ENCODE results near the gene TUT1.

The TUT1 gene

DNA sequence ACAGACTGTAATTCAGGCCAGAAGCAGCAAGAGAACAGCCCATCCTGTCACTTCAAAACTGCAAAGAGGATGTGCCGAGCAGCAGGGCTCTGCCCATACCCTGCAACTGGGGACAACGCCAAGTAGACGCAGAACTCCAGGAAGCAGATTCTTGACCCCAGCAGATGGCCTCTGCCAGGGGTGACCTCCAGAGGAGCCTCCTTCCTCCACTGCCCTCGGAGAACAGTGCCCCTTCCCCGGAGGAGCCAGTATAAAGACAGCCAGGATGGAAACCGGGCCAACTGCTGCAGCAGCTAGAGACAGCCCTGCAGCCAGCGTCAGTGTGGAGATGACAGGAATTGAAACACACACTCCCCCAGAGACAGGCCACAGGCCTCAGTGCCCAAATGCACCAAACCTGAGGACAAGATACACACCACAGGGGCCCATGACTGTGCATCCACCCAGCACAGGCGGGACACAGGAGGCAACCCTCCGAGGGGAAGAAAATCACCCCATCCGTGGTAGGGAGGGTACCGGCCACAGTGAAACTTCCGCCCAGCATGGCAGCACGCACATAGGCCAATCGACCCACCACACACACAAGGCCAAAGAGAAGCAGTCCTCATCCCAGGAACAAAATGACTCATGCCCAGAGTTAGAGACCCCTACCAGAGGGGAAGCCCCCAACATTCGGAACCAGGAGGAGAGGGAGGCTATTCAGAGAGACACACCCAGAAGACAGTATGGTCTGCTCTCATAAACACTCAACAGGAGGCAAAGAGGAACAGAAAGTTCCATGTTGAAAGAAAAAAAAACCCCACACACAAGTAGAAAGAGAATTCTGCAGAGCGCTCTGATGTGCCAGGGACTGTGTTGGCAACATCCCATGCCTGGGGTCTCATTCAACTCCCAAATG is 50.3 kb downstream of the TUT1 start:
- no peak for DNase-seq

DNA sequence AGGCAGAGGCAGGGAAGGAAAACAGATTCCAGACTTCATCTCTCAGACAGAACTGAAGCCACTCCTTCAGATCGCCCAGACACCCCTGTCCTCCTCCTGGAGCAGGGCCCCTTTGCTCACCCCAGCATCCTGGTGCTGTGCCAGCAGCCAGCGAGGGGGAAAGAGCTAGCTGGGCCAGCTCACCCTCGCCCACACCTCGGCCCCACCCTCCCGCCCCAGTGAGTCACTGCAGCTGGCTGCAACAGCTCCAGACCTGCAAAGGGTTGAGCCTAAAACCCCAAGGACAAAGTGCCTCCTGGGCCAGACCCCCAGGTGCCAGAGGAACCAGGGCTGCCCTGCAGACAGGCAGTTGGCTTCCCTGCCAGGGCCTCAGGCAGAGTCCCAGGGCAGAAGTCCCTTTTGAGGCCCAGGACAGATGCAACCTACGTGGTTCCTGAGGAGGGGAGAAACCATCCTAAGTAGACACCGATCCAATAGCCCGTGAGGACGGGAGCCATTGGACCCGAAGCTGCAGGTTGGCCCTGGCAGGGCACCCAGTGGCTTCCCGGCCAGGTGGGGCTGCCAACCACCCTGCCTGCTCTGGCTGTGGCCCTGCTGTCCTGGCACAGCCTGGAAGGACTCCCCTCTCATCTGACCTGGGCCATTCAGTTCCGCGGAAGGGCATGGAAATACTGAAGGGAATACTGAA is 51.9 kb downstream of the TUT1 start:
- no peak for DNase-seq

DNA sequence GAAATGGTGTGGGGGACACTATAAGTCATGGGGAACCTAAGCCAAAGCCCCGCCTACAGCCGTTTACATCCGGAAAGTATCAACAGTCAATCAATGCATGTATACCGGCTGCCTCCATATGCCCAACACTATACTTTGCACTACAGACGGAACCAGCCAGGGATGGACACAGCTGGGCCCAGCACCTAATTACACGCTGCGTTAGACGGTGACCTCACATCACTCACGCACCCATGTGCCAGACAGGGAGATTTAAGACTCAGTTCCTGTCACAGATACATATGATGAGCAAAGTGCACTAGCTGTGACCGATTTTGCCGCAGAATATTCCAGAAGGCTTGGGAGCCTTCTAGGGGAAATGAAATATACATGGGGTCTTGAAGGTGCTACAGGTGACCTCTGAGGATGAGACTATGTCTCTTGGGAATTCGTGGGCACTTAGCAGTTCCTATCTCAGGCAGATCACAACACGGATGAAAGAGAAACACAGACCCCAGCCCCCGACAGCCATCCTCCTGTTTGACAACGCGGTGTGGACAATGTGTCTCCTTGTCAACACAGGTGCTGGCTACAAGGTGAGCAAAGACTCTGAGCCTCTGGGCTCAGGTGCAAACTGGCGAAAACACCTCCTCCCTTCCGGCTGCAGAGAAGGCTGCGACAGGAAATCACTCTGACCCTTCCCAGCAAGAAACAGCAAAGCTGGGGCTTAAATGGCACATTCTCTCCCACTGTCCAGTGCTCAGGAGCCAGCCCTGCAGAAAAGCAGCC is 52.7 kb downstream of the TUT1 start:
- no peak for DNase-seq

DNA sequence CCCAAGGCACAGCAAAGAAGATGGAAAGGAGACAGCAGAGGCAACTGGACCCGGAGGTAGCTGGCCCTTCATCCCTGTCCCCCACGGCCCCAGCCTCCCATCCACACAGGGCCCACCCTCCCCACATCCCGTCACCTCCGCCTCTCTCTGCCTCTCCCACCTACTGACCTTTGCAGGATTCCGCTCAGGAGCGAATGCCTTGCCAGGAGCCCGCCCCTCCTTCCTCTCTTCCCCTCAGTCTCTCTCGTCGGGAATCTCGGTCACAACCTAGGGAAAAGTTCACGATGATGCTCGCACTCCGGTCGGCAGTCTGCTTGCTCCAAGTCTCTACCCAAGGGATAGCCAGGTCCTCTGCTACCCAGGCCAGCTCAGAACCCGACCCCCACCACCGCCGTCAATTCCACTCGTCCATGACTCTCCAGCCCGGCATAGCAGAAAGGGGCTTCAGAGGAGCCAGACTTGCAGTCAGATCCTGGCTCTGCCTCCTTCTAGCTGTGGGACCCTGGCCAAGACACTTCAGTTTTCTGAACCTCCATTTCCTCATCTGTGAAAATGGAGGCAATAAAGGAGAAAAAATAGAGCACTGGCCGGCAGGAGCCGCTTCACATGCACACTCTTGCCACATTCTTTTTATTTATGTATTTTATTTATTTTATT is 54.9 kb downstream of the TUT1 start:
- DNase-seq = no peak

DNA sequence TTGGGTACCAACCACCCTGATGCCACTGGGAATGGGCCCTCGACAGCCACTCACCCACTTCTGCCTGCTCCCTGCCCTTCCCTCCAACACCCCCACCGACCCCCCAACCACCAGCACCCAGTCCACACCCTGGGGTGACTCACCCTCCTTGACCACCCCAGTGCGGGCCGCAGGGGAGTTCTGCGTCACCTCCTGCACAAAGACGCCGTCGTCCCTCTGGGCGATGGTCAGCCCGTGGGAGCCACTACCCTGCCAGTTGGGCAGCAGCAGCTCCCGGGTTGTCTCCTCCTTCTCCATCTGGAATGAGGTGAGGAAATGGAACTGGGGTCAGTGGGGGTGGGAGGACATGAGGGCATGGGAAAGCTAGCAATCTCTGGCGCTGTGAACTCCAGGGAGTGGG is 55.5 kb downstream of the TUT1 start:
- no peak for DNase-seq

DNA sequence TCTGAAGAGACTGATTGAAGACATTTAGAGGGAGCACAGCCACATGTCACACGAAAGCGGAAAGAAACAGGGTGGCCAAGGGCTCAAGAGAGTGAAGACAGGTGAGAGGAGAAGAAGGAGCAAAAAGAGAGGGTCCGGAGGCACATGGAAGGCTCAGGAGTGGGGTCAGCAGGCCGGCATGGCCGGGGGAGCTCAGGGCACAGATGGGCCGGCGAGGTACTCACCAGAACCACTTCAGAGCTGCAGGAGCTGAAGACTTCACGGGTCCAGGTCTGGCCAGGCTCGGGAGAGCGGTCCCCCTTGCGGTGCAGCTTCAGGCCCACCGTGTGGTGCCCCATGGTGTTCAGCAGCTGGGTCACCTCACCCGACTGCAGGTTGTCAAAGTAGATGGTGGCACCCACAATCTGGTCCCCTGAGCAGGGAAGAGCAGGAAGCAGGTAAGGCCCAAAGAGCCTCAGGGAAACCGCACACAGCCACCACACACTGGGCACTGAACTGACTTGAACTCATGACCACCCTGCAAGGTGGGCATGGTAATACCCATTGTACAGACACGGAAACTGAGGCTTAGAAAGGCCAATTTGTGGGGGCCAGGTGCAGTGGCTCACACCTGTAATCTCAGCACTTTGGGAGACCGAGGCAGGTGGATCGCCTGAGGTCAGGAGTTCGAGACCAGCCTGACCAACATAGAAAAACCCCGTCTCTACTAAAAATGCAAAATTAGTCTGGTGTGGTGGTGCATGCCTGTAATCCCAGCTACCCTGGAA is 56.4 kb downstream of the TUT1 start:
- DNase-seq = no peak

DNA sequence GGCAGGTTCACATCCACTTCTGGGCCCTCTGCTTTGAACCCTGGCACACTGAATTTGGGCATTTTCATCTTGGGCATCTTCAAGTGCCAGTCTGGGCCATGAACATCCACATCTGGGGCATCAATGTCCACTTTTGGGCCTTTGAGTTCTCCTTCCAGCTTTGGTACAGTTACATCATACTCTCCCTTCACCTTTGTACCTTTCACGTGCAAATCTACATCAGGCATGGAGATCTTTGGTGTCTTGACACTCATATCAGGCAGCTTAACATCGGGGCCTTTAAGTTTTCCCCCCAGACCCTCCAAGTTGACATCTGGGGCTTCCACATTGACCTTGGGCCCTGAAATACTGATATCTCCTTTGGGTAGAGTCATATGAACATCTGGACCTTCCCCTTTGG is 59.2 kb downstream of the TUT1 start:
- no peak for DNase-seq

All from CD4-positive, alpha-beta T cell treated with Interferon alpha-2 for 1 hour (primary cell).